Measurements from ENCODE around the gene TTLL5. TPM values are rescaled to one million over a fixed set of nuclear protein-coding genes. Genes with fewer than 3 reads are reported as not detected.

Gene TTLL5
- polyA plus RNA-seq, 1 of the 3 experiments (the other 2 are of a cell fraction) = 9.6 TPM

DNA sequence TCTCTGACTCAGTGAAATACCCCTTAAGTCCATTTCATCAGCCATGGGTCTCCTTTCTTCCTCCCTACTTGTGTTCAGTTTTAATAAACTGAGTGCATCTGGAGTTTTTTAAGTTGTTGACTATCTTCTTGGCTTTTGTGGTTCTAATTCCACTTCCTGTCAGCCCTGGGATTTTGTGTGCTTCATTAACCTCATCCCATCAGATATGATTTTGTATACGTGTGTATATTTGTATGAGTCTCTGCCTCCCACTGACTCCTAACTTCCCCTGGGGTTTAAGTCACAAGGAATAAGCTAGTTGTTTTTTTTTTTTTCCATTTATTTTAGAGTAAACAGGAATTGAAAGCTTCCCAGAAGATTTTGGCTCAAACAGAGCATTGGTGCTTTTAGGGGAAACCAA lies 62.7 kb downstream of the TTLL5 start (continued):
- TF ChIP-seq, protein P1, sequence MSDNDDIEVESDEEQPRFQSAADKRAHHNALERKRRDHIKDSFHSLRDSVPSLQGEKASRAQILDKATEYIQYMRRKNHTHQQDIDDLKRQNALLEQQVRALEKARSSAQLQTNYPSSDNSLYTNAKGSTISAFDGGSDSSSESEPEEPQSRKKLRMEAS (IDR thresholded peaks at IDR 0.05; ENCODE audit: low read depth) = no peak
- no peak for TF ChIP-seq SMC3 (IDR thresholded peaks at IDR 0.05; ENCODE audit: low read depth, low read length)
- TF ChIP-seq, protein P2, sequence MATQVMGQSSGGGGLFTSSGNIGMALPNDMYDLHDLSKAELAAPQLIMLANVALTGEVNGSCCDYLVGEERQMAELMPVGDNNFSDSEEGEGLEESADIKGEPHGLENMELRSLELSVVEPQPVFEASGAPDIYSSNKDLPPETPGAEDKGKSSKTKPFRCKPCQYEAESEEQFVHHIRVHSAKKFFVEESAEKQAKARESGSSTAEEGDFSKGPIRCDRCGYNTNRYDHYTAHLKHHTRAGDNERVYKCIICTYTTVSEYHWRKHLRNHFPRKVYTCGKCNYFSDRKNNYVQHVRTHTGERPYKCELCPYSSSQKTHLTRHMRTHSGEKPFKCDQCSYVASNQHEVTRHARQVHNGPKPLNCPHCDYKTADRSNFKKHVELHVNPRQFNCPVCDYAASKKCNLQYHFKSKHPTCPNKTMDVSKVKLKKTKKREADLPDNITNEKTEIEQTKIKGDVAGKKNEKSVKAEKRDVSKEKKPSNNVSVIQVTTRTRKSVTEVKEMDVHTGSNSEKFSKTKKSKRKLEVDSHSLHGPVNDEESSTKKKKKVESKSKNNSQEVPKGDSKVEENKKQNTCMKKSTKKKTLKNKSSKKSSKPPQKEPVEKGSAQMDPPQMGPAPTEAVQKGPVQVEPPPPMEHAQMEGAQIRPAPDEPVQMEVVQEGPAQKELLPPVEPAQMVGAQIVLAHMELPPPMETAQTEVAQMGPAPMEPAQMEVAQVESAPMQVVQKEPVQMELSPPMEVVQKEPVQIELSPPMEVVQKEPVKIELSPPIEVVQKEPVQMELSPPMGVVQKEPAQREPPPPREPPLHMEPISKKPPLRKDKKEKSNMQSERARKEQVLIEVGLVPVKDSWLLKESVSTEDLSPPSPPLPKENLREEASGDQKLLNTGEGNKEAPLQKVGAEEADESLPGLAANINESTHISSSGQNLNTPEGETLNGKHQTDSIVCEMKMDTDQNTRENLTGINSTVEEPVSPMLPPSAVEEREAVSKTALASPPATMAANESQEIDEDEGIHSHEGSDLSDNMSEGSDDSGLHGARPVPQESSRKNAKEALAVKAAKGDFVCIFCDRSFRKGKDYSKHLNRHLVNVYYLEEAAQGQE (IDR thresholded peaks at IDR 0.05; ENCODE audit: low read depth, low read length) = no peak
- TF ChIP-seq YY1 (IDR thresholded peaks at IDR 0.05; ENCODE audit: low read depth) = no peak
- TF ChIP-seq MEF2A (IDR thresholded peaks at IDR 0.05; ENCODE audit: borderline replicate concordance, low read depth) = no peak
- TF ChIP-seq FOXJ3 (CRISPR knock-in tag; IDR thresholded peaks at IDR 0.05) = no peak
- TF ChIP-seq RXRA (IDR thresholded peaks at IDR 0.05; ENCODE audit: borderline replicate concordance, low read depth) = no peak
- TF ChIP-seq NFIC (IDR thresholded peaks at IDR 0.05; ENCODE audit: borderline replicate concordance) = no peak

DNA sequence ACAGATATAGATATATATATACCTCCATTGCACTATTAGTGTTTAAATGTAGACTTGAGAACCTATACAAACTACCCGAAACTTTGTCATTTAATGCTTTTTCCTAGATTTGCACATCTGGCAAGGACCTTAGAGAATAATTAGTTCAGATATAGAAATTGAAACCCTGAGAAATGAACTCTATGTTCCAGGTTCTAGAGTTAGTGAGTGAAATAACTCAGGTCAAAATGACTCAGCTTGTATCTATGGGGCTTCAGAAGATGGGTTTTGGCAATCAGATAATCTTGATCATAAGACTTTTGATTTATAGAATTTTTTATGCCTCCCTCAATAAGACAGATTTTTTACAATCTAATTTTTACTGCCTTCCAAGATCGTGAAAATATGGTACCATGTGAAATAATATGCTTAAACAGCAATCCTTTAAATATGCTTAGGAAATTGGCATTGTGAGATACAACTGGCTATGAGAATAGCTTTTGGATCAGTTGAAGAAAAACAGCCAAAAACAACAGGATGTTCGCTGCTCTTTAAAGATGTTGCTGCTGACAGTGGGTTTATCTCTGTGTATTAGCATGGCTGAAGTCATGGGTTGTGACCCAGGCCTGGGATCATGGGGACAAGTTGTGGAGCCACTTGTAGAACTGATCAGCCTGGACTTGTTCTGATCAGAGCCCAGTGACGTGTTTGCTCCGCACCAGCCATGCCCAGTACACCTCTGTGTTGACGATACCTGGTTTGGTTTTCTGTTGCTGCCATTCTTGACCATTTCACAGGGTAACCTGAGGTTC lies 63.6 kb downstream of the TTLL5 start:
- no peak overlapping the region for H2AFZ ChIP-seq (ENCODE audit: low read depth)
- peaks cover 0 to 14% of the 10 kb centered on the region in 2 experiments; a peak in 2 of 4 replicates for H3K4me1 ChIP-seq (ENCODE audit: control insufficient read depth in 1 of 2, insufficient read depth in 2 of 2, low read depth in 1 of 2, low read length in 1 of 2)
- H3K4me2 ChIP-seq = no peak overlapping the region
- POLR2A ChIA-PET = no interaction called here
- peaks cover 20 to 24% of the 10 kb centered on the region in 2 experiments for H3K36me3 ChIP-seq (replicated peaks in 1 of 2; ENCODE audit: control insufficient read depth in 1 of 2, insufficient read depth in 2 of 2, low read length in 1 of 2)
- peaks cover 6% of the 10 kb centered on the region for H3F3A ChIP-seq (replicated peaks; ENCODE audit: insufficient read depth)
- no peak for DNase-seq
- no peaks in the 10 kb centered on the region for H3K79me2 ChIP-seq (ENCODE audit: insufficient read depth)
- no peak overlapping the region for H3K9ac ChIP-seq
- TF ChIP-seq POLR2AphosphoS5 (IDR thresholded peaks at IDR 0.05; ENCODE audit: low read depth, low read length) (no peak), TCF12 (IDR thresholded peaks at IDR 0.05) (no peak), RAD21 (IDR thresholded peaks at IDR 0.05; ENCODE audit: low read length) (no peak), GABPA (IDR thresholded peaks at IDR 0.05; ENCODE audit: low read depth) (no peak), CHD2 (IDR thresholded peaks at IDR 0.05; ENCODE audit: low read length, partially characterized antibody) (no peak), SMC3 (IDR thresholded peaks at IDR 0.05; ENCODE audit: low read depth, low read length) (no peak), SIN3A (IDR thresholded peaks at IDR 0.05; ENCODE audit: borderline replicate concordance, low read depth, low read length) (no peak), GATA2 (CRISPR knock-in tag; IDR thresholded peaks at IDR 0.05) (no peak)
- TF ChIP-seq, protein P2 (IDR thresholded peaks at IDR 0.05; ENCODE audit: low read depth, low read length) = no peak
- WGBS (ENCODE audit: low lambda C conversion rate) = 98% methylated on average over 4 of the region's 6 CpGs
- CTCF ChIA-PET = interaction anchor here (1.4 to 2.3 kb wide), 3 partner anchors 13 to 258 kb away, joined by 4 to 10 read pairs (median 5); no protein-coding TSS in a partner anchor
- H3K27ac ChIP-seq (ENCODE audit: low read depth in 2 of 2, low read length in 1 of 2) = no peak overlapping the region
- H3K4me3 ChIP-seq (ENCODE audit: low read depth in 2 of 2, low read length in 1 of 2) = no peak overlapping the region
- no peaks in the 10 kb centered on the region for H3K27me3 ChIP-seq (ENCODE audit: insufficient read depth)
- no peaks in the 10 kb centered on the region for H3K9me2 ChIP-seq
- H3K9me3 ChIP-seq = no peaks in the 10 kb centered on the region; the same call in 1 of the 2 replicates
- no peaks in the 10 kb centered on the region for H4K20me1 ChIP-seq (ENCODE audit: insufficient read depth)

All from SK-N-SH (cell line).